SKM-1 treated with dmso at 0.1 percent for 144 hours (cell line): Measurements from ENCODE around the gene DCTN3.

ENCODE experiments used
- DNase-seq: peaks from one replicate; lab custom pipeline; 2025; ENCODE audit not compliant: unreplicated experiment; lab: John Stamatoyannopoulos, UW

The DCTN3 gene

DNA sequence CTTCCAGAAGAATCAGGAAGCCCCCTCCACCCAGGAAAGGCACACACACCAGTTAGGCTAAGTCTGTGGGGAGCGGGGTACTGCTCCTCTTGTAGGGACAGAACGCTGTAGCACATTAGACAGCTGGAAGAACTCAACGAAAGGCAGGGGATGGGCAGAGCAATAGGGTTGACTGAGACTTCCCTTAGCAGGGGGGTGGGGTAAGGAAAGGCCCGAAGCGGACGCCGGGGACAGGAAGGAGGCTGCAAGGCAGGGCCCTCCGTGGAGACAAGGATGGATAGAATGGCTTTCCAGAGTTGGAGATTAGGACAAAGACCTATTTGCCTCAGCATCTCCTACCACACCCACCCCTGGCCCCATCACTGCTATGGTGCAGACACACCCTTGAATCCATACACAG, 45.1 kb downstream of the DCTN3 start:
- no peak for DNase-seq

DNA sequence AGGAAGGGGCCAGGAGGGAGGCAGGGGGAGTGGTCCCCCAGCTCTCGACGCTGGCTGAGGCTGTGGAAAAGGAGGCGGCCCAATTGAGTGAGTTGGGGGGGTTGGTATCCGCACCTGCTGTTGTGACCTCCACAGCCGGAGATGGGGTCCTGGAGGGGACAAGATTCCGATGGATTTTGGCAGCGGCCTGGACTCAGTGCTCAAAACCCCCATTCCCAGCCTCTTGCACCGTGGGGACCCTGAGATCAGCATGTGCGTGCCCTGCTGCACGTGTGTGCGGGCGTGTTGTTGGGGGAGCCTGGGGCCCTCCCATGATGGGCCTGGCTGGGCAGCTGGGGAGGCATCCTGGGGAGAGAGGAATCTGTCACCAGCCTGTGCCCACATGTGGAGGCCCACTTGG, 45.7 kb downstream of the DCTN3 start:
- no peak for DNase-seq

DNA sequence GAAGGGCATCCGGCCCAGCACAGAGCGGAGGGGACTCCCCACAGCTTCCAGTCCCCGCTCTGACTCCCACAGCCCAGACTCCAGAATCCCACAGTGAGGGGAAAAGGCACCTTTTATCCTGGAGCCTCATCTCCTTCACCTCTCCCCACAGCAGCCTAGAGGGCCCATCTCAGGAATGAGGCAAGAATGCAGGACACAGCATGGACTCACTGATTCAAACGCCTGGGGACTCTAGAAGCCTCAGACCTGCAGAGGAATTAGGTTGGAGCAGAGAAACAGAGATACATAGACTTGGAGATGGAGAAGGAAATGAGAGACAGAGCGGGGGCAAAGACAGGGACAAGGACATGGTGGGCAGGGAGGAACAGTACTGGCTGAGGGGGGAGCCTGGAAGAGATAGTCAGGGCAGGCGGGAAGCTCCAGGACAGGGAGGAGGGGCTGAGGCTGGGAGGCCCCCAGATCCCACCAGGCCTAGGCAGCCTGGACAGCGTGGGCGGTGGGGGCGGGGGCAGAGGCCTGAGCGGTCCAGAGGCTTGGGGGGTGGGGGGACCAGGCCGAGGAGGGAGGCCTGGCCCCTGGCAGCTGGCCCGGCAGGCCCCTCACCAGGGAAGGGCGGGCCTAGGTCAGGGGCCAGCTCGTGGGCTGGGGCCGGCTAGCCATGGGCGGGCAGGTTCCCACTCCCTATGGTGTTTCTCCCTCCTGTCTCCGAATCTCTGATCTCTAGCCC, 46.5 kb downstream of the DCTN3 start:
- DNase-seq: no peak

DNA sequence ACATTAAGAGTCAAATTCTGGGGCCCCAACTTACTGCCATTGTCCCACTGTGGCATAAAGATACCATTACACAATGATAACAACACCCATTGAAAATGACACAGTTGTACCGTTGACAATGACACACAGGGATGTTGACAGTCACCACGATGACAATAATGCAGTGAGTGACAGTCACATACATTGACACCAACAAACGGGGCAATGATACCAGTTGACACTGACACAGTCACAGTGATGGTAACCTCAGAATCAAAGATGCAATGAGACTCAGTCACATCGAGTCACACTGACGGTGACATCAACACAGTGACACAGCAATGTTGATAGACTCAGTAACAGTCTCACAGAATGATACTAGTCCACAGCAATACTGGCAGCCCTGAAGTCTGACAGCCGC, 47.7 kb downstream of the DCTN3 start:
- no peak for DNase-seq

DNA sequence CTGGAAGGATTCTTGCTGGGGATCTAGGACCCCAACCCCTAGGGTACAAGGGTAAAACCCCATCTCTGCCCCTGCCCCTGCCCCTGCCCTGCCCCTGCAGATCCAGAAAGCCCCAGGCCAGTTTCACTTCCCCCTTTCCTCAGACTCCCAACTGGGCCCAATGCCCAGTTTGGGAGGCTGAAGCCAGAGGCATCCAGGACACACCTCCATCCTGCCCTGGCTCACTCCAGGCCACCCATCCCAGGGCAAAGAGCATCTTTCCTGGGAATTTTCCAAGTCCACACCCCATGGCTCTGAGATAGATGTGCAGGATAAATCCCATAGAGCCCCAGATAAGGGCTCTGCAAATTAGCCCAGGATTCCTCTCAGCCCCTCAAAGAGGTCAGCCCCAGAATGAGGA, 48.2 kb downstream of the DCTN3 start:
- no peak for DNase-seq

DNA sequence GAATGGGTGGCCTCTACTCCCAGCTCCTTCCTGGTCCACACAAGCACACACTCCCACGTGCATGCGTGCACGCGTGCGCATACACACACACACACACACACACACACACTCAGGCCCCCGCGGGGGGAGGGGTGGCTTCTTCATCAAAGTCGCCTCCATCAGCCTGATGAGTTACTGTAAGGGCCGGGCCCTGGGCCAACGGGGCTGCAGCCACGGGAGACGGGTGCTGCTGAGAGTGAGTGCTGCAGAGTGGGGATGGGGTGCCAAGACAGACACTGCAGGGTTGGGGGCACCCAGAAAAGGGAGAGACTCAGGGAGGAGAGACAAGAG, 48.8 kb downstream of the DCTN3 start:
- DNase-seq: no peak

DNA sequence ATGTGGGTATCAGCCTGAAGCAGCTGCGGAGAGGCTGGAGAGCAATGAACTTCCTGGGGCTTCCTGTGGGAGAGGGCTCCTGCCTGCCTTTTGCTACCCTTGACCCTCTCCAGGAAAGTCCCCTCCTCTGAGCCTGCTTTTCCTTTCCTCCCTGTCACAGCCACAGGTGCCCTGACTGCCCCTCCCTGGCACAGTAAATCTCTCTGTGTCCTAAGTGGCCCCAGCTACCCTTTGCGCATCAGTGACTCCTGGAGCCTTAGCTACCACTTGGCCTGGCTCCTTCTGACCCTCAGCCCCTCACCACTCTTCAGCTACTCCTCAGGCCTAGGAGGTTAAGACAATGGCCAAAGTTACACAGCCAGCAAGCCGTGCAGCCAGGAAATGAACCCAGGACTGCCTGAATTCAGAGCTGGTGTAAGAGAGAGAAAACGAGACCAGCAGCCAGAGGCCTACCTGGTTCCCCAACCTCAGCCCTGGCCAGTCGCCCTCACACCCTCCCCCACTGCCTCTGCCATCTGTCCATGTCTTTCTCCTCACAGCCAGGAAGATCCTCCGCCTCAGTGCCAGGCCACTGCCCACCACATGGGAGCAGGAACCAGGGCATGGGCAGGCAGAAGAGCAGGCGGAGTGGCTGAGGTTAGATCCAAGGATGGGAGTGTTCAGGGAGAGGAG, 49.4 kb downstream of the DCTN3 start:
- DNase-seq: no peak

DNA sequence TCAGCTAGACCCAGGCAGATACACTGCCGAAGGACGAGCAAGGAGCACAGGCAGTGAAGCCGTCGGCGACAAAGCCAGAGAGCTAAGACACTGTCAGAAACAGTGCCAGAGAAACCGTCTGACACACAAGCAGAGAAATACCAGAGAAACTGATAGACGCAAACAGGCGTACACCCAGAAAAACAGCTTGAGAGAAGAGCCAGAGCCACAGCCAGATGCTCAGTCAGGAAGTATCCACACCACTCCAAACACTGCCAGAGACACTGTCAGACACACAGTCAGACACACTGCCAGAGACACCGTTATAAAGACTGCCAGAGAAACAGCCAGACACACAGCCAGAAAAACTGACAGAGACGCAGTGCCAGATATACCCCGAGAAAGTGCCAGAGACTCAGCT, 49.9 kb downstream of the DCTN3 start:
- no peak for DNase-seq

DNA sequence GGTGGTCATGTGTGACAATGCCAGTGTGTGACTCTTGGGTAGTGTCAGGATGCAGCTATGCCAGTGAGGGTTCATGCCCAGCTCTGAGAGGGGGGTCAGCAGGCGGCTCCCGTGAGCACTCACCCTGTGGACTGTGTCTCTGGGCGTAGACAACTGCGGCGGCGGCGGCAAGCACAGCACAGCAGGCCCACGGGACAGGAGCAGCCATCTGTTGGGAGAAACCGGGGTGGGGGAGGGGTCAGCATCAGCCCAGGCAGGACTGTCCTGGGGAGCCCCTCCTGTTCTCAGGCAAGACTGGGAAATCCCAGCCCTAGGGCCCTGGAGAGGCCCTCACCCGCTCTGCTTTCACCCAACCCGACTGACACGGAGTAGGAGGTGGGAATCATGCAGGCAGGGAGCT, 51.5 kb downstream of the DCTN3 start:
- DNase-seq: no peak

DNA sequence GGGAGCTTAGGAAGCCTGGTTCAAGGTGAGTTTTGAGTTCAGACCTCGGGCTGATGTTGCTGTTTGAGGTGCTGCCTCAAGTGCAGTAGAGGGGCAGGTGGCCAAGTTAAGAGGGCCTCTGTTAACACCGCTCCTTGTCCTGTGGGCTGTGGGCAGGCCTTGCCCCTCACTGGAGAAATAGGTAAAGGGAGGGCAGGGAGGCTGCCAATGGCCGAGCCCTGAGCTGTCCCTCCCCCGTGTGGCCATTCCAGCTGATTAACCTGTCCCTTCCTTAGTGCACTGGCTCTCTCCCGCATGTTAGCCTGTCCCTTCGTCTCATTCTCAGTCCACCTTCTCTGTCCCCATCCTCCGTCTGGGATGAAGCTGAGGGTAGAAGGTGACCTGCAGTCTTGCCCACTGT, 52.2 kb downstream of the DCTN3 start:
- DNase-seq: no peak

DNA sequence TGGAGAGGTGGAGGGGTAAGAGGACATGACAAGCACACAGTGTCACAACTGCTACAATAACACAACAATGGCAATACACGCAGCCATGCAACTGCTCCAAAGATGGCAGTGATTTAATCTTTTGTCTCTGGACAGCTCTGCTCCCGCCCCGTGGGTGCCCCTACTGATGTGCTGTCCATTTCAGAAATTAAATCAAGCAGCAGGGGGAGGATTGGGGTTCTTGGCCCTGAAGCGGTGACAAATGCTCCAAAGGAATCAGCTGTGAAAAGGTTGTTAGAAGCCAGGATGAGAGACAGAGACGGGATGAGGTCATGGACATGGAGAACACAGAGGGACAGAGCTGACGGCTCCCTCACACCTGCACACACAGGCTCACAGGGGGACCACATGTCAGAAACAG, 53.3 kb downstream of the DCTN3 start:
- DNase-seq: no peak

DNA sequence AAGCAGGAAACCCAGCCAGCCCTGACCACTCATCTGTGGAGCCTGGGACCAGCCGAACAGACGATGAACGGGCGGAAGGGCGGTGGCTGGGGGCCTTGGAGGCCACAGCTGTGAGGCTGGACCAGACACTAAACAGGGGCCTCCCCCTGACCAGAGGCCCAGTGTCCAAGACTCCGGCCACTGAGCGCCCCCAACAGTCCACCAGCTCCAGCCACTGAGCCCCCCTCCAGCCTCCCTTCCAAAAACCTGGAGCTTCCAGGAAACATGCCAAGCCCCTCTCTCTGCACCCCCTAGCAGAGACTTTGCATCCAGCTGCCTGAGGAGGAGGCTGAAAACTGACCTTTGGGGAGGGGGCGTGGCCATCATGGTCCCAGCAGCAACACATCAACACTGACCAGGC, 54.0 kb downstream of the DCTN3 start:
- no peak for DNase-seq

DNA sequence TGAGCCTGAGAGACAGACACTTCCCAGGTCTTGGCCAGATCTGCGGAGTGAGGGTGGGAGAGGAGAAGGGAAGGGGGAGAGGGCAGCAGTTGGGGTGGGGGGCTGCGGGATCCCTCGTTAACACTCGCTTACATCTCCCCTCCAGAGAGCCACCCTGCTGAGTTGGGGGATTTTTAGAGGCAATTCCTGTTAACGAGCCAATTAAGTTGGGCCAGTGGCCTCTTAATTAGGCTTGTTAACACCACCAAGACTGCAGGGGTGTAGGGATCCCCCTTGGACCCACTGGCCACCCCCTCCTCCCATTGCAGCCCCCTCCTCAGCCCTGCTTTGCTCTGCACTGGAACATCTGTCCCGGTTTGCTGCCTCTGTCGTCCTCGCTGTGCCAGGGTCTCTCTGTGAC, 54.4 kb downstream of the DCTN3 start:
- DNase-seq: no peak

DNA sequence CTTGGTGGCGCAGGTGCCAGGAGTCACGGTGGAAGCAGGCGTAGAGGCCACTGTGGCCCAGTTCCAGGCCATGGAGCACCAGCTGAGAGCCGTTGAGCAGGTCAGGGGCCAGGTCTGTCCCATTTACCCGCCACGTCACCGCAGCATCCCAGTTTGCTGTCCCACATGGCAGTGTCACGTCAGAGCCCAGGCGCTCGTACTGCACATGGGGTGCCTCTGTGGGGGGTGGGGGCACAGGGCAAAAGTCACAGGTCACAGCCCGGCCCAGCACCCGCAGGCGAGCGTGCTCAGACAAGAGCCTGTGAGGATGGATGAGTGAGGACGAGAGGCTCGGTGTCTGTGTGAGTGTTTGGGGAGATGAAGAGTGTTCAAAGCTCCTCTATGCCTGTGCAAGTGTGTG, 55.7 kb downstream of the DCTN3 start:
- no peak for DNase-seq
